SJSA1 (cell line): ENCODE data around the gene DLGAP1. TPM values are rescaled to one million over a fixed set of nuclear protein-coding genes. Genes with fewer than 3 reads are reported as not detected.
A peak's percentile ranks its signal among the peaks of the same experiment; 100 is the strongest.

Experiments used
- DNase-seq, 2 experiments: peaks; one replicate each; pipeline ENCODE4 v3.0.0-alpha.2; 2015 to 2020; ENCODE audit warnings: low spot score in 2 of 2, low read depth in 1 of 2
- H3K27ac ChIP-seq: fragments of 250-450 bp; sonication (Bioruptor Pico); 2 replicates; pipeline ENCODE4 v1.5.1; 2020; ENCODE audit warnings: mild to moderate bottlenecking, moderate library complexity
- H3K27me3 ChIP-seq: fragments of 250-450 bp; sonication (Bioruptor Pico); replicated peaks from 2 replicates; pipeline ENCODE4 v1.5.1; 2020; ENCODE audit warnings: mild to moderate bottlenecking, moderate library complexity
- H3K36me3 ChIP-seq: fragments of 250-450 bp; sonication (Bioruptor Pico); 2 replicates; pipeline ENCODE4 v1.5.1; 2020; ENCODE audit warnings: mild to moderate bottlenecking
- H3K4me1 ChIP-seq: fragments of 250-450 bp; sonication (Bioruptor Pico); replicated peaks from 2 replicates; pipeline ENCODE4 v1.6.1; 2021; ENCODE audit warnings: mild to moderate bottlenecking
- H3K4me3 ChIP-seq: fragments of 250-450 bp; sonication (Bioruptor Pico); 2 replicates; pipeline ENCODE4 v1.5.1; 2020; ENCODE audit warnings: mild to moderate bottlenecking
- H3K9me3 ChIP-seq: fragments of 250-450 bp; sonication (Bioruptor Pico); replicated peaks from 2 replicates; pipeline ENCODE4 v1.5.1; 2020; ENCODE audit warnings: mild to moderate bottlenecking
- total RNA-seq: library from RNA; depleted of rRNA; stranded (reverse); fragments of >200 nt; shearing (Covaris generic); gene quantifications from 2 replicates; pipeline ENCODE4 v1.2.3, GENCODE V29; 2014

The DLGAP1 gene
- total RNA-seq, 1 experiment from 2014 or later, result not detected

DNA sequence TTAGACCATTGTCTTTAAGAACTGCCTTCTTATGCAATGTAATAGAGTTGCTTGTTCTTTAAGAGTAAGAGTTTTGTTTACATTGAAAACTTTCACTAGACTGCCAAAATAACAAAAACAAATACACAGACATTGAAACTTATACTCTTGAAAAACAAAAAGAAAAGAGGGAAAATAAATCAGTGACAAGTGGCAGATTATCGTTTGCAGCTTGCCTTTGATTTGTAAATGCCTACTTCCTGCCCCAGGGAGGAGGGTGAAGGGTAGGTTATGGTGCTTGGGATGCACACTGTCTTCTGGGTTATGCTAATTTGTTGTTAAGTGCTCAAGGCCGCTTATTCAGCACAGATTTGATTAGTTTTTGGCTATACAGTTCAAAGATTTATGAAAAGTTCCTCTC is 806.5 kb downstream of the DLGAP1 start:
- peaks cover 55% of the 10 kb centered on the region for H3K4me1 ChIP-seq
- H3K9me3 ChIP-seq, result no peaks in the 10 kb centered on the region
- H3K27me3 ChIP-seq, result no peaks in the 10 kb centered on the region
- H3K27ac ChIP-seq, result peak overlapping the region; percentile 91
- no peaks in the 10 kb centered on the region for H3K36me3 ChIP-seq
- no peak overlapping the region for H3K4me3 ChIP-seq
- DNase-seq, result peak in 1 of 2 experiments; percentile 11

DNA sequence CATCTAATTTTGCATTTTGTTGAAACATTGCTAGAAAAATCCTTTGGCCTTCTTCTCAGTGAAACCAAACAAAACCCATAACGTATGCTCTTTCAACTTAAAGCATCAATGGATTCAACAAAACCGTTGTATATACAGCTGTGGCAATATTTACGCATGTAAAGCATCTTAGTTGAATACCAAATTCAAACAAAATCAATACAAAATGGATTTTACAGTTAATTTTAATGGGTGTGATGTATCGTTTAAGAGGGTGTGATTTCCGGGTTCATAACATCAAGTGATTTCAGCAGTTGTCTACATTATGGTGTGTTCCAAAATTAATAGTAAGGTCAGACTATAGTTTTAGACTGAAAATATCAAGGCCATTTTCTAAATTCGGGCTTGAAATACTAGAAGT is 806.9 kb downstream of the DLGAP1 start:
- no peaks in the 10 kb centered on the region for H3K27me3 ChIP-seq
- H3K4me3 ChIP-seq, result no peak overlapping the region
- no peak for DNase-seq
- peaks cover 51% of the 10 kb centered on the region for H3K4me1 ChIP-seq
- no peaks in the 10 kb centered on the region for H3K36me3 ChIP-seq
- H3K9me3 ChIP-seq, result no peaks in the 10 kb centered on the region
- H3K27ac ChIP-seq, result no peak overlapping the region

GRCh38 chr18:3647636-3648035 is 807.5 kb downstream of the DLGAP1 start:
- no peak overlapping the region for H3K4me3 ChIP-seq
- H3K27ac ChIP-seq, result no peak overlapping the region
- H3K9me3 ChIP-seq, result no peaks in the 10 kb centered on the region
- no peaks in the 10 kb centered on the region for H3K36me3 ChIP-seq
- H3K27me3 ChIP-seq, result no peaks in the 10 kb centered on the region
- peaks cover 45% of the 10 kb centered on the region for H3K4me1 ChIP-seq
- no peak for DNase-seq

GRCh38 chr18:3645384-3646156 is 809.5 kb downstream of the DLGAP1 start:
- DNase-seq, result no peak
- H3K27ac ChIP-seq, result no peak overlapping the region
- H3K4me3 ChIP-seq, result no peak overlapping the region
- peaks cover 24% of the 10 kb centered on the region for H3K4me1 ChIP-seq
- H3K36me3 ChIP-seq, result no peaks in the 10 kb centered on the region
- H3K27me3 ChIP-seq, result no peaks in the 10 kb centered on the region
- no peaks in the 10 kb centered on the region for H3K9me3 ChIP-seq

GRCh38 chr18:3634250-3634939 is 820.7 kb downstream of the DLGAP1 start:
- no peak overlapping the region for H3K4me3 ChIP-seq
- no peak for DNase-seq
- H3K36me3 ChIP-seq, result no peaks in the 10 kb centered on the region
- no peaks in the 10 kb centered on the region for H3K9me3 ChIP-seq
- no peaks in the 10 kb centered on the region for H3K27me3 ChIP-seq
- H3K4me1 ChIP-seq, result no peaks in the 10 kb centered on the region
- no peak overlapping the region for H3K27ac ChIP-seq

- no peaks in the 10 kb centered on the region for H3K36me3 ChIP-seq
- H3K9me3 ChIP-seq, result no peaks in the 10 kb centered on the region
- no peak overlapping the region for H3K4me3 ChIP-seq
- H3K27me3 ChIP-seq, result no peaks in the 10 kb centered on the region
- H3K27ac ChIP-seq, result no peak overlapping the region
- no peak for DNase-seq
- peaks cover 5% of the 10 kb centered on the region; the same call in 1 of the 2 replicates for H3K4me1 ChIP-seq
These were observed 823.2 kb downstream of the DLGAP1 start for GRCh38 chr18:3631887-3632286.

DNA sequence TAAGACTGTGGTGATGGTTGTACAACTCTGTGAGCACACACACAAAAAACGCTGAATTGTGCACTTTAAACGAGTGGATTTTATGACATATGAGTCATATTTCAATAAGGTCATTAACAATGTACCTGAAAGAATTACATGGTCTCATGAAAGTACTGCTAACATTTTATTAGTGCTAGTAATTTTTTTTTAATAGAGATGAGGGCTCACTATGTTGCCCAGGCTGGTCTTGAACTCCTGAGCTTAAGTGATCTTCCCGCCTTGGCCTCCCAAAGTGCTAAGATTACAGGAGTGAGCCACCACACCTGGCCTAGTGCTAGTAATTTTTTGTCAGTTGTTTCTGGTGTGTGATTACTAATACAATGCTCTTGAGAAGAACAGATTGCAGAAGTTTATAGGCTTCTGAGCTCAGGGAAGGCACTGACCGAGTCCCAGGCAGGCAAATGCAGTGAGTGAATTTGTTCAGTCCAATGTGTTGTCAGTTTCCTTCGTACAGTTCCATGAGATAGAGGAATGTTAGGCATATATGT is 828.1 kb downstream of the DLGAP1 start:
- no peak for DNase-seq
- Histone ChIP-seq H3K9me3 (no peaks in the 10 kb centered on the region), H3K27me3 (no peaks in the 10 kb centered on the region), H3K36me3 (no peaks in the 10 kb centered on the region), H3K4me1 (peaks cover 52% of the 10 kb centered on the region), H3K4me3 (no peak overlapping the region), H3K27ac (no peak overlapping the region)

- H3K27me3 ChIP-seq, result no peaks in the 10 kb centered on the region
- H3K36me3 ChIP-seq, result no peaks in the 10 kb centered on the region
- H3K4me1 ChIP-seq, result peaks cover 57% of the 10 kb centered on the region
- peak overlapping the region; percentile 100 for H3K27ac ChIP-seq
- H3K4me3 ChIP-seq, result no peak overlapping the region
- no peak for DNase-seq
- no peaks in the 10 kb centered on the region for H3K9me3 ChIP-seq
These were observed 829.4 kb downstream of the DLGAP1 start for GRCh38 chr18:3625742-3626091.

- H3K27me3 ChIP-seq, result no peaks in the 10 kb centered on the region
- peak overlapping the region; percentile 100 for H3K27ac ChIP-seq
- no peaks in the 10 kb centered on the region for H3K9me3 ChIP-seq
- peak; percentile 94 to 98 for DNase-seq
- H3K4me1 ChIP-seq, result peaks cover 57% of the 10 kb centered on the region
- peak overlapping the region; percentile 15 for H3K4me3 ChIP-seq
- no peaks in the 10 kb centered on the region for H3K36me3 ChIP-seq
These were observed 830.0 kb downstream of the DLGAP1 start for GRCh38 chr18:3624935-3625741.

DNA sequence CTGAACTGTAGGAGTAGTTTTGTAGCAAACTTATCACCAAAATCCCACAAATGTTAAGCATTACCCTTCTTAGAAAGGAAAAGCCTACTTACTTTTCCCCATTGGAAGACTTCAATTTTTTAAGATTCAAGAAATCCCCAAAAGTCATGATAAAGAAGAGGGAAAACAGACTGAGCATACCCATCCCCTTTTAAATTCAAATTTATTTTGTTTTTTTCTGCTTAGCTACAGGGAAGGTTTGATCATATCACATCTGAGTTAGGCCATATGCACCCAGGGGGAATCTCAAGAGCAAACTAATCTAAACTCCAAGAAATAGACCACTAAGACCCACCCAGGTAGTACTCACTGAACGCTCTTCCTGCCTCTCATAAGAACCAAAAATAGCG is 830.6 kb downstream of the DLGAP1 start:
- Histone ChIP-seq H3K27me3 (no peaks in the 10 kb centered on the region), H3K36me3 (no peaks in the 10 kb centered on the region), H3K9me3 (no peaks in the 10 kb centered on the region), H3K4me3 (peak overlapping the region; percentile 15), H3K4me1 (peaks cover 57% of the 10 kb centered on the region), H3K27ac (peak overlapping the region; percentile 100)
- no peak for DNase-seq

DNA sequence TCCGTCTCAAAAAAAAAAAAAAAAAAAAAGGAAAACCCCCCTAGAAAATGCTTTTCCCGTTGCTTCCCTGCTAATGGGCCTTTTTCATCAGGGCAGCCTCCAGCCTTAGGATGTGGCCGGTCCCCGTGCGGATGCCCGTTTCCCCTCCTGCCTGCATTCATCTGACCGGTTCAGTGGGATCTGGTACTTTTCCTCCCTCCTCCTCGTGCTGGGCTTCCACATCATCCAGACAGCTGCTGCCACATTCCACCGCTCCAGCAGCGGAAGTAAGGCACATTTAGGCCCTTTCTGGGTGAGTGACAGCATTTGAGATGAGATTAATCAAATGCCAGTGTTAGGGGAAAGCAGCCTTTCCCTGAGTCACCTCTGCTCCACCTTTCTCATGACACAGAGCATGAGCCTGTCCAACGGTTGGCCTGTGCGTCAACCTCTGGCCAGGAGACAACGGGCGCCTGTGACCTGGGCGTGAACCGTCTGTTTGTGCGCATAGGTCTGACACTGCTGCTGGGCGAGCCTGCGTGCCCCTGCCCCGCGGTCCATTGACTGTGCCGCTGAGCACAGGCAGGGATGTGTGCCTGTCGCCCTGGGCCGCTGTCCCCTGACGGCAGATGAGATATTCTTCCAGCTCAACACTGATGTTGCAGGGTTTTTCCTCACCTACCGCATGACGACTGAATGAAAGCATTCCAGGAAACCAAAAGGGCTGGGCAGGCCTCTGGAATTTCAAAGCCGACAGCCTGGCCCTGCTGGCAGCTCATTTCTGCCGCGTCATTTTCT is 831.1 kb downstream of the DLGAP1 start:
- no peaks in the 10 kb centered on the region for H3K36me3 ChIP-seq
- peak overlapping the region; percentile 15 for H3K4me3 ChIP-seq
- peaks cover 57% of the 10 kb centered on the region for H3K4me1 ChIP-seq
- no peaks in the 10 kb centered on the region for H3K9me3 ChIP-seq
- peak overlapping the region; percentile 100 for H3K27ac ChIP-seq
- peak; percentile 97 to 98 for DNase-seq
- no peaks in the 10 kb centered on the region for H3K27me3 ChIP-seq

GRCh38 chr18:3620146-3621119 is 834.7 kb downstream of the DLGAP1 start:
- Histone ChIP-seq H3K4me1 (peaks cover 39% of the 10 kb centered on the region), H3K4me3 (no peak overlapping the region), H3K27ac (no peak overlapping the region), H3K27me3 (no peaks in the 10 kb centered on the region), H3K9me3 (no peaks in the 10 kb centered on the region), H3K36me3 (no peaks in the 10 kb centered on the region)
- peak in 1 of 2 experiments; percentile 18 for DNase-seq
